HG02938 (cell line): ENCODE results near the gene CALN1.

ENCODE experiments used
- ATAC-seq: cut with Tn5 transposase; IDR thresholded peaks from one replicate; pipeline ENCODE4 v1.9.1; 2021; ENCODE audit warnings: mild to moderate bottlenecking, moderate library complexity; ENCODE audit not compliant: unreplicated experiment

CALN1 gene

DNA sequence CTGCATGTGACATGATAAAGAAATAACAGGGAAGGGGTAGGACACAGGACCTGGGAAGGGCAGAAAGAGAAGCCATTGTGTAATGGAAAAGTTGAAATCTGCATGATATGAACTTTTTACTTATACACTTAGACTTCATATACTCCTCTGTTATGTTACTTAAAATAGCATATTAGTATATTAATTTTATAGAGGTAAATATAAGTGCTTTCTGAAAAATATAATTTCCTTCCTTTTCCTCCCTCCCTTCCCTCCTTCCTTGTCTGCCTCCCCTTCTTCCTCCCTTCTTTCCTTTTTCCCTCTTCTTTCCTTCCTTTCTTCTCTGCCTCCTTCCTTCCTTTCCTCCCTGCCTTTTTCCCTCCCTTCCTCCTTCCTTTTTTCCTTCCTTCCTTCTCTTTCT, 363.7 kb downstream of the CALN1 start:
- ATAC-seq: no peak

GRCh38 chr7:72042855-72043254, 369.3 kb downstream of the CALN1 start:
- ATAC-seq: no peak

DNA sequence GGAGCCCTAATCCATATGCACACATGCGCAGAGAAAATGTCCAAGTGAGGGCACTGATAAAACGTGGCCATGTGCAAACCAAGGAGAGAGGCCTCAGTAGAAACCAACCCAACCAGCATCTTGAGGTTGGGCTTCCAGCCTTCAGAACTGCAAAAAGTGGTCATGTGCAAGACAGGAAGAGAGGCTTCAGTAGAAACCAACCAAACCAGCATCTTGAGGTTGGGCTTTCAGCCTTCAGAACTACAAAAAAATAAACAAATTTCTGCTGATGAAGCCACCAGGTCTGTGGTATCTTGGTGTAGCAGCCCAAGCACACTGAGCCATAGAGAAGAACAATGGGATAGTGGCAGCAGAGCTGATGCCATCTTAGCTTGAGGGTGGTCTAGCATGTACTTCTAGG, 371.5 kb downstream of the CALN1 start:
- ATAC-seq: no peak

DNA sequence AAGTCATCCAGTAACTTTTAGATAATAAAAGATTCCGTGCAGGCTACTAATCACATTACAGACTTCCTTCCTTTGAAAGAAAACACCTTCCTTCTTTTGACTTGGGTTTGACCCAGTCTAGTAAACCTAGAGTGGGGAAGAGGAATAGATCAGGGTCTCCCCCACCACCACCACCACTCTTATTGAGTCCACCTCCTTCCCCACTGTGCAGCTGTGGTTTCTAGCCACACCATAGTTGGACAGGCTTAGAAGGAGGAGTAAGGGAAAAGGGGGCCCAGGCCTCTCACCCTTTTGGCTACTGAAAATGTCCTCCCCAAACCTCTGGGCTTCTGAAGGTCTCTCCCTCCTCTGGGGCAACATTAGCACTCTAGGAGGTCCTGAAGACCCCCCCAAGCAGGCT, 372.7 kb downstream of the CALN1 start:
- no peak for ATAC-seq

GRCh38 chr7:72038022-72038732, 374.0 kb downstream of the CALN1 start:
- ATAC-seq: no peak

- no peak for ATAC-seq
These were observed 374.6 kb downstream of the CALN1 start for GRCh38 chr7:72037516-72037915.

- ATAC-seq: no peak
These were observed 376.9 kb downstream of the CALN1 start for GRCh38 chr7:72035266-72035665.

DNA sequence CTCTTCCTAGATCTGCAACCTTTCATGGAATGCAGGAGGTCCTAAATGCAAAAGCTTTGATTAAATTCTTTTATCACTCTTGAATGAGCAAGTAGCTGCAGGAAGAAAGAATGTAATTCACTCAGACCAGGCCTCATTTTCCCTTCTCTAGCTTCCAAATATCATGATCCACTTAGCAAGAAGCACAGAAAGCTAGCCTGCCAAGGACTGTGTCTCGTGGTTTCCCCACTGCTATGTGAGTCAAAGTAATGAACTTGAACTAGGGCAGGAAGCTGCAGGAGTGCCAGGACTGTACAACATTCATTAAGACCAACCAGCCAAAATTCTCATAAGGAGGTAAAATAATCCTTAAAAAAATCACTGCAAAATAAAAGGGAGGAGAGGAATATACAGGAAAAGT, 379.2 kb downstream of the CALN1 start:
- ATAC-seq: no peak

- ATAC-seq: no peak
These were observed 381.0 kb downstream of the CALN1 start for GRCh38 chr7:72030994-72031667.

- no peak for ATAC-seq
These were observed 383.9 kb downstream of the CALN1 start for GRCh38 chr7:72028267-72028666.

GRCh38 chr7:72025381-72025960, 386.7 kb downstream of the CALN1 start:
- ATAC-seq: no peak

- ATAC-seq: no peak
These were observed 388.2 kb downstream of the CALN1 start for GRCh38 chr7:72023926-72024325.

DNA sequence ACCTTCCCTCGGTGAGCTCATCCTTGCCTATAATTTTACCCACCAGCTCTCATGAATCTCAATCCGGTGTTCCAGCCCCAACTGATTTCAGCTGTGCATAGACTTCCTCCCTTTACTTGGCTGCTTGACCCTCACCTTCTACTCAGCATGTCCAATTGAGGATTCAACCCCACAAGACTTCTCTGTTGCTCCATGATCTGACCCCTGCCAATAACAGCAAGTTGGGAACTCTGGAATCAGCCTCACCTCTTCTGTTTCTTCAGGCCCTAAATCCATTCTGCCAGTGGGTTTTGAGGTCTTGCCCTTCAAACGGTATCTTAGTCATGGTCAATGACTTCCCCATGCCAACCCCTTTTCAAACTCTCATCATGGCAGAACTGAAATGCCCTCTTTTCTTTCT, 390.4 kb downstream of the CALN1 start:
- no peak for ATAC-seq

DNA sequence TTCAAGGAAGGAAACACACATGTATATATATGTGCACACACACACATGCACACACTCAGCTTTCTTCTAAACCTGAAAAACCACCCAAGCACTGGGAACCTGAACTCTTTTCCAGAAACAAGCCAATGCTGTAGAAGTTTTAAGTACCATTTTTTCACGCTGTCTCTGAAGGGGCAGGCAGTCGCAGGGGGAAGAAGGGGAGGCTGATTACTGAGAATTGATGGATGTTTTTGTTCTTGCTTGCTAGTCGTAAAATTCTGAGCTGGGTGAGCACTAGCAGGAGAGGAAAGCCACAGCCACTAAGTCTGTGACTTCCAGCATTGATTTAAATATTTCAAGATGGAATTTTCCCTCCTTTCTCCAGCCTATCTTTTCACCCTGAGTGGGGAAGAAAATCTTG, 391.8 kb downstream of the CALN1 start:
- no peak for ATAC-seq

GRCh38 chr7:72019436-72019835, 392.7 kb downstream of the CALN1 start:
- no peak for ATAC-seq

- no peak for ATAC-seq
These were observed 394.4 kb downstream of the CALN1 start for GRCh38 chr7:72017756-72018155.

DNA sequence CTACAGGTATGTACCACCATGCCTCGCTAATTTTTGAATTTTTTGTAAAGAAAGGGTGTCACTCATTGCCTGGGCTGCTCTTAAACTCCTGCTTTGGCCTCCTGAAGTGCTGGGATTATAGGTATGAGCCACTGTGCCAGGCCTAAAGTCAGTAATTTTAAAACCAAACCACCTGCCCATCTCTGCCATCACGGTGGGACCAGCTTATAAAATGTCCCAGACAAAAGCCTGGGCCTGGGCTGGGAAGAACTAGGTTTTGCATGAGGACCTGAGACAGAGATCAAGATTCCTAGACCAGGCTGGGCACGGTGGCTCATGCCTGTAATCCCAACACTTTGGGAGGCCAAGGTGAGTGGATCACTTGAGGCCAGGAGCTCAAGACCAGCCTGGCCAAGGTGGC, 395.6 kb downstream of the CALN1 start:
- ATAC-seq: no peak

DNA sequence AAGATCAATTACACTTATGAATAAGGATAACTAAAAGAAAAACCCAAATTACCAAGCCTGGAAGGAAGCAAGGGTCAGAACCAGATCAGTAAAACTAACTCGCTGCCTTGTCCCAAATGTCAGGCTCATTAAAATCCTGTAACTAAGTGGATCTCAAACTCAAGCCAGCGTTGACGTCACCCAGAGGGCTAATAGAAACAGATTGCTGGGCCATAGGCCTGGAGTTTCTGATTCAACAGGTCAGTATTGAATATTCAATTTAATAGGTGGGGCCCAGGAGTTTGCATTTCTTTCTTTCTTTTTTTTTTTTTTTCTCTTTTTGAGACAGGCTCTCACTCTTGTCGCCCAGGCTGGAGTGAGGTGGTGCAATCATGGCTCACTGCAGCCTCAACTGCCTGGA, 397.0 kb downstream of the CALN1 start:
- no peak for ATAC-seq

DNA sequence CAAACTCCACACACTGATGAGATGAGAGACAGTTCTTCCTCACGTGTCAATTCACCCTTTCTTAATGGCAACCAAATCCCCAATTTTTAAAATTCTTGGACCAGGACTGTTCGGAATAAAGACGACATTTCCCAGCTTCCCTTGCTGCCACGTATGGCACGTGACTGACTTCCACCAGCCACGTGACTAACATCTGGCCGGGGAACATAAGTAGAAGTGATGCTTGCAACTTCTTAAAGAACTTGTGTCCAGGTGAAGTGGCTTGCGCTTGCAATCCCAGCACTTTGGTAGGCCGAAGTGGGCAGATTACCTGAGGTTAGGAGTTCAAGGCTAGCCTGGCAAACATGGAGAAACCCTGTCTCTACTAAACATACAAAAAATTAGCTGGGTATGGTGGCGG, 405.1 kb downstream of the CALN1 start:
- ATAC-seq: no peak

DNA sequence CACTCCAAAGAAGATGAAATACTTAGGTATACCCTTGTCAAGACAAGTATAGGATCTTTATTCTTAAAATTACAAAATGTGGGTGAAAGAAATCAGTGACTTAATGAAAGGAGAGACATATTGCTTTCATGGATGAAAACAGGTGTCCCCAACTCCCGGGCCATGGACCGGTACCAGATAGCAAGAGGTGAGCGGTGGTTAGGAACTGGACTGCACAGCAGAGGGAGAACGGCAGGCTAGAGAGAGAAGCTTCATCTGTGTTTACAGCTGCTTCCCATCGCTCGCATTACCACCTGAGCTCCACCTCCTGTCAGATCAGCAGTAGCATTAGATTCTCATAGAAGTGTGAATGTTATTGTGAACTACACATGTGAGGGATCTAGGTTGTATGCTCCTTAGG, 408.9 kb downstream of the CALN1 start:
- no peak for ATAC-seq

DNA sequence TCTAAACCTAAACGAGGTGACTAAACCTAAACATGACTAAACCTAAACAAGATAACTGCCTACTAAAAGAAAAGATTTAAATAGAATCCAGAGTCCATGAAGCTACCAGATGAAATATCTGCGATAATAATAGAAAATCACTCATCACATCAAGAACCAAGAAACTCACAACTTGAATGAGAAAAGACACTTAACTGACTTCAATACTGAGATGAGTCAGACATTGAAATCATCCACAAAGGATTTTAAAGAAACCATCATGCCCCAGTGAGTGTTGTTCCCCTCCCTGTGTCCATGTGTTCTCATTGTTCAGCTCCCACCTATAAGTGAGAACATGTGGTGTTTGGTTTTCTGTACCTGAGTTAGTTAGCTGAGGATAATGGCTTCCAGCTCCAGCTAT, 416.0 kb downstream of the CALN1 start:
- no peak for ATAC-seq

DNA sequence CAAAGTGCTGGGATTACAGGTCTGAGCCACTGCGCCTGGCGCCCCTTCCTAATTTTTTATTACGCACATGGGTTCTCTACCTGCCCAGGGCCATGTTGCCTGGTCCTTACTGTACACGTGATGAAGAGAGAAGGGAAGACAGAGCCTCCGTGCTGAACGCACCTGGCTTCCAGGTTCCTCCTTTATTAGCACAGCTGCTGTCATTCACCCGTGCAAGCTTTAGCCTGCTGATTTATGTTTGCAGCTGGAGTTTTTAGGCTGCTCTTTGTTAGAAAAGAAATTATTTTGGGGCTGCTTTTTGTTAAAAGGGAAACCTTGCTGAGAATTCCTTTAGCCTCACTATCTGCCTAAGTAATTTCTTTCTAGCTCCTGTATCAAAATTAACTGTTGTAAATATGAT, 417.0 kb downstream of the CALN1 start:
- no peak for ATAC-seq
